ENCODE measurements around the gene ARHGAP22. TPM values are rescaled to one million over a fixed set of nuclear protein-coding genes. Genes with fewer than 3 reads are reported as not detected.

Gene ARHGAP22
- total RNA-seq, 1 experiment from 2014 or later = 13.5 TPM

GRCh38 chr10:48568546-48568945 lies 36.3 kb downstream of the ARHGAP22 start:
- Mint-ChIP-seq H3K36me3 (ENCODE audit: insufficient read depth, unreplicated experiment) (no peaks in the 10 kb centered on the region), H3K4me1 (ENCODE audit: low read depth, unreplicated experiment) (no peaks in the 10 kb centered on the region), H3K4me3 (ENCODE audit: unreplicated experiment) (no peak overlapping the region), H3K9me3 (ENCODE audit: unreplicated experiment) (no peaks in the 10 kb centered on the region), H3K27ac (ENCODE audit: unreplicated experiment) (no peak overlapping the region), H3K27me3 (ENCODE audit: insufficient read depth, unreplicated experiment) (no peaks in the 10 kb centered on the region)
- Histone ChIP-seq H3K36me3 (ENCODE audit: control insufficient read depth, insufficient read depth, low read length) (no peaks in the 10 kb centered on the region), H3K27me3 (replicated peaks; ENCODE audit: control insufficient read depth, insufficient read depth, low read length) (no peaks in the 10 kb centered on the region; the same call in 1 of the 2 replicates), H3K9me3 (no peaks in the 10 kb centered on the region), H3K4me1 (no peaks in the 10 kb centered on the region), H3K4me3 (ENCODE audit: low read depth, low read length) (no peak overlapping the region)
- intact Hi-C loops (cut with micrococcal nuclease; ENCODE audit: unreplicated experiment) = no loop called here
- BruUV-seq (replicated peaks) = no TSS peak
- CTCF ChIA-PET = no interaction called here
- DNase-seq = no peak
- POLR2A ChIA-PET = no interaction called here
- TF ChIP-seq CTCF (IDR thresholded peaks at IDR 0.05; ENCODE audit: insufficient read depth in 1 of 2, low read depth in 1 of 2, low read length in 1 of 2, severe bottlenecking in 1 of 2, unreplicated experiment in 1 of 2) = no peak

- H3K27ac Mint-ChIP-seq (ENCODE audit: unreplicated experiment) = no peak overlapping the region
- H3K27me3 Mint-ChIP-seq (ENCODE audit: insufficient read depth, unreplicated experiment) = no peaks in the 10 kb centered on the region
- no peak for DNase-seq
Observed at GRCh38 chr10:48568131-48568530, 36.7 kb downstream of the ARHGAP22 start.

GRCh38 chr10:48567346-48567745 lies 37.5 kb downstream of the ARHGAP22 start:
- Mint-ChIP-seq H3K36me3 (ENCODE audit: insufficient read depth, unreplicated experiment) (no peaks in the 10 kb centered on the region), H3K27ac (ENCODE audit: unreplicated experiment) (no peak overlapping the region), H3K4me1 (ENCODE audit: low read depth, unreplicated experiment) (no peaks in the 10 kb centered on the region), H3K4me3 (ENCODE audit: unreplicated experiment) (no peak overlapping the region), H3K27me3 (ENCODE audit: insufficient read depth, unreplicated experiment) (no peaks in the 10 kb centered on the region), H3K9me3 (ENCODE audit: unreplicated experiment) (no peaks in the 10 kb centered on the region)
- H3K9me3 ChIP-seq = no peaks in the 10 kb centered on the region
- H3K4me1 ChIP-seq = no peaks in the 10 kb centered on the region
- no TSS peak for BruUV-seq (replicated peaks)
- intact Hi-C loops (cut with micrococcal nuclease; ENCODE audit: unreplicated experiment) = no loop called here
- no peak overlapping the region for H3K4me3 ChIP-seq (ENCODE audit: low read depth, low read length)
- H3K27me3 ChIP-seq (replicated peaks; ENCODE audit: control insufficient read depth, insufficient read depth, low read length) = no peaks in the 10 kb centered on the region; the same call in 1 of the 2 replicates
- DNase-seq = no peak
- POLR2A ChIA-PET = no interaction called here
- CTCF ChIA-PET = no interaction called here
- H3K36me3 ChIP-seq (ENCODE audit: control insufficient read depth, insufficient read depth, low read length) = no peaks in the 10 kb centered on the region
- no peak for TF ChIP-seq CTCF (IDR thresholded peaks at IDR 0.05; ENCODE audit: insufficient read depth in 1 of 2, low read depth in 1 of 2, low read length in 1 of 2, severe bottlenecking in 1 of 2, unreplicated experiment in 1 of 2)

More at GRCh38 chr10:48568131-48568530, 36.7 kb downstream of the ARHGAP22 start:
- no peaks in the 10 kb centered on the region for H3K9me3 Mint-ChIP-seq (ENCODE audit: unreplicated experiment)
- H3K27me3 ChIP-seq (replicated peaks; ENCODE audit: control insufficient read depth, insufficient read depth, low read length) = no peaks in the 10 kb centered on the region; the same call in 1 of the 2 replicates
- ChIA-PET POLR2A (interaction anchor here (0.6 kb wide), 1 partner anchor 126 kb away, joined by 3 read pairs; no protein-coding TSS in a partner anchor), CTCF (no interaction called here)
- H3K4me1 ChIP-seq = no peaks in the 10 kb centered on the region
- no TSS peak for BruUV-seq (replicated peaks)
- no peaks in the 10 kb centered on the region for H3K4me1 Mint-ChIP-seq (ENCODE audit: low read depth, unreplicated experiment)
- H3K9me3 ChIP-seq = no peaks in the 10 kb centered on the region
- H3K4me3 ChIP-seq (ENCODE audit: low read depth, low read length) = no peak overlapping the region
- H3K4me3 Mint-ChIP-seq (ENCODE audit: unreplicated experiment) = no peak overlapping the region
- no peaks in the 10 kb centered on the region for H3K36me3 ChIP-seq (ENCODE audit: control insufficient read depth, insufficient read depth, low read length)
- TF ChIP-seq CTCF (IDR thresholded peaks at IDR 0.05; ENCODE audit: insufficient read depth in 1 of 2, low read depth in 1 of 2, low read length in 1 of 2, severe bottlenecking in 1 of 2, unreplicated experiment in 1 of 2) = no peak
- intact Hi-C loops (cut with micrococcal nuclease; ENCODE audit: unreplicated experiment) = no loop called here
- H3K36me3 Mint-ChIP-seq (ENCODE audit: insufficient read depth, unreplicated experiment) = no peaks in the 10 kb centered on the region

Data from Caco-2 (cell line).